ENCODE results near the gene MAT2A.
"Not testable (repeated sequence)": the region's sequence is repeated elsewhere in the genome, so short reads cannot be mapped to it uniquely, and the experiment has no call there.

Gene MAT2A

GRCh38 chr2:85580206-85580605 is 41.2 kb downstream of the MAT2A start:
- DNase-seq: no peak

DNA sequence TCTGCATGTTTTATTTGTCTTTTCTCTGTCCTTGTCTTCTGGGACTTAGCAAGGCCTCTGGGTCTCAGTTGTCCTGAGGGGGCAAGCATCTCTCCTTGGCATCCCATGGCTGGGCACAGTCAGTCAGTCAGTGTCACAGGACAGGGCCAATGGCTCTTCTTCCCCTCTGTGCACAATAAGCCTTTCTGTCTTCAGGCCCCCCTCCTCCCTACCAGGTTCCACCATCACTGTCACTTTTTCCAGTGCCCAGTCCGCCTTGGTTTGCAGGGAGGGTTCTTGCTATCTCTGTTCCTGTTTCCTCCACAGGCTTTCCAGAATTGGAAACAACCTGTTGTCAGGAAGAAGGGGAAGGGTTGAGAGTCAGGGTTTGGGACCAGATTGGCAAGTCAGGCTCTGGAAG is 43.5 kb downstream of the MAT2A start:
- DNase-seq: no peak

- no peak for DNase-seq
Observed at GRCh38 chr2:85583667-85584353, 44.8 kb downstream of the MAT2A start.

DNA sequence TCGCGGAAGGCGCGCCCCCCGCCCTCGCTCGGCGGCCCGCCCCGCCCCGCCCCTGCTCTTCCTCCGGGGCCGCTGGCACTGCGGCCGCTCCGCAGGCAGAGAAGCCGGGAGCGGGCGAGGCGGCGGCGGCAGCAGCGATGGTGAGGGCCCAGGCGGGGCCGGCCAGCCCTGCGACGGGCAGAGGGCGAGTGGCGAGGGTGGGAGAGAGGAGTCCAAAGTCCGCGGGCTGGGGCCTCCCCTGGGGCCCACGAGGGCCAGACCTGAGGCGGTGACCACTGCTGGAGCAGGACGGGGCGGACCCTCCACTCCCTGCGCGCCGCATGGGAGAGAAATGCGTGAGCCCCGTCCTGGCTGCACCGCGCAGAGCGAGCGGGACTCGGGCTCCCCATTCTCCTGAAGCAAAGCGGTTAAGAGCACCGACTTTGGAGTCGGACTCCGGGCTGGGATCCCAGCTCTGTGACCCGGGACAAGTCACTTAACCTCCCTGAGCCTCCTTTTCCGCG is 45.4 kb downstream of the MAT2A start, which contains the start of gene VAMP5:
TSS of gene VAMP5 (plus strand) at position 78 of the 503 bp plus-strand sequence. CDS start at position 138, 60 bp downstream.
- no peak for DNase-seq

GRCh38 chr2:85584857-85585780 is 46.2 kb downstream of the MAT2A start:
- DNase-seq: no peak

DNA sequence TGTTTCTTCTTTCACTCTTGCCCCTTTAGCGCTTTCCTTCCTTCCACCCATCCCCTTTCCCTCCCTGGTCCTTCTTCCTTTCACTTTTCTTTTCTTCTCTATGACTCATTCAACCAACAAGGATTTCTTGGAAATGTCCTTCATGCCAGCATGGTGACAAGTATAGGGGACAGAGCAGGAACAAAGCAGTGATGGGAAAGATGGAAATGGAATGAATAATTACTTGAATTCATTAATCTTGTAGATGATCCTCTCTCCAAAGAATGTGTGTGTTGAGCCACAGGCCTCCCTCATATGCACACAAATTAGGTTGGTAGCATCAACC is 46.8 kb downstream of the MAT2A start:
- no peak for DNase-seq

DNA sequence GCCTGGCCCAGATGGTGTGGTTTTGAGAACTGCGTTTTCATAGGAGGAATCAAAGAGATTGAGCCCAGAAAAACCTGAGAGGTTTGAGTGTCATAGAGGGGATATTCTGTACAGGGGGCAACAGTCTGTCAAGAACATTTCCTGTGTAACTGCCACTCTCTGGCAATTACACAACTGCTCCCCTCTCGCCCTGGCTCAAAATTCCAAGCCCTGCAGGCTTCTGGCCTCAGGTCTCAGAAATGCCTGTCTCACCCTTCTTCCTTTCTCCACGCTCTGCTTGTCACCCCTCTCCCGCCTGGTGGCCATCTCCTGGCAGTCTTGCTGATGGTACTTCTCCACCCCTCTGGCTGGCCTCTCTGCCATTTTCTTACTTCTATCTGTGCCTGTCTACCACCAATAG is 49.3 kb downstream of the MAT2A start:
- DNase-seq: no peak

- no peak for DNase-seq
Observed at GRCh38 chr2:85588645-85589044, 49.7 kb downstream of the MAT2A start.

GRCh38 chr2:85589181-85589580 is 50.2 kb downstream of the MAT2A start:
- DNase-seq: no peak

- no peak for DNase-seq
Observed at GRCh38 chr2:85589982-85590791, 51.2 kb downstream of the MAT2A start.

DNA sequence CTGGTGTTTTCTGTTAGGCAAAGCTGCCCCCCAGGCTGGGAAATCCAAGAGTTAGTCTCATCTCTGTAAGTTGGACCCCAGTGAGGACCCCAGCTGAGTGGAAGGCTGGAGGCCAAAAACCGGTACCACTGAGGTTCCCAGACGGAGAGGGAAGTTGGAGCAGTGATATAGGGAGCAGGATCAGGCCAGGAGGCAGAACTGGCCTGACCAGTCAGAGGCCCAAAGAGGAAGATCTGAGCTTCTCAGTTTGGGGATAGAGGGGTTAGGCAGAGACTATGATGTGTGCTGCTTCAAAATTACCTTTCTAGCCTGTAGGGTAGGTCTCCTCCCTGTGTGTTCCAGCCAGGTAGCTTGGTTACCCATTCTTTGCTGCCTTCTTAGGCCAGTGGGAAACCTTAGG is 52.0 kb downstream of the MAT2A start:
- DNase-seq: no peak

DNA sequence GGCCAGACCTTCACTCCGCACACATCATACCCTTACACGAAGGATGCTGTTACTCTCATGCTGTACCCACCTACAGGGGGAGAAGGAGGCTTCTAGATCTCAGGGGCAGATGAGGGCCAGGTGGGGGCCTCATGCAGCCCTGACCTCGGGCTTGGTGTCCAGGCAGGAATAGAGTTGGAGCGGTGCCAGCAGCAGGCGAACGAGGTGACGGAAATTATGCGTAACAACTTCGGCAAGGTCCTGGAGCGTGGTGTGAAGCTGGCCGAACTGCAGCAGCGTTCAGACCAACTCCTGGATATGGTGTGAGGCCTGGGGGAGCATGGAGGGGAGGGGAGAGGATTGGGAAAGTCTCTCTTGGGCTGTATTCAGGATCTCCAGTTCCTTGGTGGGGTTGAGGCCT is 52.6 kb downstream of the MAT2A start:
- DNase-seq: no peak

GRCh38 chr2:85592299-85592698 is 53.3 kb downstream of the MAT2A start:
- not testable (repeated sequence) for DNase-seq

DNA sequence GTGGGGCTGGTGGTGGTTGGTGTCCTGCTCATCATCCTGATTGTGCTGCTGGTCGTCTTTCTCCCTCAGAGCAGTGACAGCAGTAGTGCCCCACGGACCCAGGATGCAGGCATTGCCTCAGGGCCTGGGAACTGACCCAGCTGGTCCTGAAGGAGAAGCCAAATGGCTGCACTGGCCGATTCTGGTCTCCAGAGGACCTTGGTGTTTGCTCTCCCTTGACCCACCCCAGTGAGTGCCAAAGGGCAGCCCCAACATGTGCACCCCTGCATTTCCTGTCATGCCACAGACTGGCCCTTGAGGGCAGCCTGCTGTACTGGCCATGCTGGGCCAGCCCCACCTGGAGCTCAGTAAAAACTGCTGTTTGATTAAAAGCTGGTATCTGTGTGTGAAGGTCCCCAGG is 54.1 kb downstream of the MAT2A start:
- no peak for DNase-seq
